Activated T-cell treated with anti-CD3 and anti-CD28 coated beads for 1 hour (primary cell): ENCODE results near the gene GLYR1.

Experiments used
- DNase-seq: peaks from one replicate; pipeline ENCODE4 v3.0.0-alpha.2; 2020; ENCODE audit warnings: low read depth

Gene GLYR1

GRCh38 chr16:4847774-4848587 is 893 bp upstream of the GLYR1 start:
- DNase-seq, result peak; percentile 17

DNA sequence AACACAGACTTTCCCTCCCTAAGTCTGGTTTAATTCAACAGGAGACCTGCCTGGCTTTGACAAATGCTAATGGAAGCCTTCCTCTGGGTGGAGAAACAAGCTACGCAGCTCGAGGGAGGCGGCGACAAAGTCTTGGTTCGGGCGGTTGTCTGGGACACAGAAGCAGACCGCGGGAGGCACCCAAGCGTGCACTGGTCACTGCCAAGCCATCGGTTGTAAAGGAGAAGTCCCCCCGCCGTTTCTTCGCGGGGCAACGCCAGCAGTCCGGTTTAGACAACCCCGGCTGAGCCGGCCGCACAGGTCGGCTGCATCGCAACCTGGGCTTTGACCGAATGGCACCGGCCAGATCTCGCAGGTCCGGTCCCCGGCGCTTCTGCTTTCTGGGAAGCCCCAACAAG is 586 bp downstream of the GLYR1 start:
- no peak for DNase-seq

- no peak for DNase-seq
Measured at GRCh38 chr16:4840984-4841383, 6.1 kb downstream of the GLYR1 start.

- DNase-seq, result no peak
Measured at GRCh38 chr16:4839942-4840341, 7.1 kb downstream of the GLYR1 start.

DNA sequence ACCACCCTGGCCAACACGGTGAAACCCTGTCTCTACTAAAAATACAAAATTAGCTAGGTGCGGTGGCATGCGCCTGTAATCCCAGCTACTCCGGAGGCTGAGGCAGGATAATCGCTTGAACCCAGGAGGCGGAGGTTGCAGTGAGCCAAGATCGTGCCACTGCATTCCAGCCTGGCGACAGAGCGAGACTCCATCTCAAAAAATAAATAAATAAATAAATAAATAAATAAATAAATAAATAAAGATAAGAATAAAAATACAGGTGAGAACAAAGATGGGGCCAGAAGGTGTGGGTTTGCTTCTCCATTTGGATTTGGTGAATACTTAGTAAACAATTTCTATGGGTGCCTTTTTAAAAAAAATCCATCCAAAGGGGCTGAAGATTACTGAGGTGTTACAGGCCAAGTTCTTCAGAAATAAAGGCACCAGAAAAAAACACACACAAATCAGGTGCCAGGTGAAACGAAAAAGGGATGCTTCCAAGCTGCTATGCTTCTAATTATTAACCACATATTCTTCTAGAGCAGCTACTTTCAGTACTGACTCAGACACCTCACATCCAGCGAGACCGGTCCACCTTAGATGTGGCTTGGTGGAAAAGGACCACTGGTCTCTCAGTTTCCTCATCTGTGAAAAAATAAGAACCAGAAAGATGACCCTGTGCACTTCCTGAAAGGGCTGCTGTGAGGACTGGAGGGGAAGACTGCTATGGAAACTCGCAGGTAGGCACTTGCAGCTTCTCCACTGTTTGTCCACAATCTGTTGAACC is 9.2 kb downstream of the GLYR1 start:
- DNase-seq, result no peak

DNA sequence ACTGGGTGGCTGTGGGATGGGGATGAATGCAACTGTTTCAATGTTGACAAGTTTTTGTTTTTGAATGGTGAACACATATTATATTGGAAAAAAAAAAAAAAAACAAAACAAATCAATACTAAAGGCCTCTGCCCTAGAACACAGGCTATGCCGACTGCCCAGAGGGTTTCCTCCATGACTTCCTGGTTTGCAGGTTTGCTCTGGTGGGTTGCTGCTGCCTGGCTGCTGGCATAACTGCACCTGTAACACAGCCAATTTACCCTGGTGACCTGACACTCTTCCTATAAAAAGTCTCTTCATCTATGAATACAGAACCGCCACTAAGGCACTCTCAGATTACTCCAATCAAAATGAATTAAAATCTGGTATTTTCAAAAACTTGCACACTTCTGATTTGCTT is 10.4 kb downstream of the GLYR1 start:
- no peak for DNase-seq

DNA sequence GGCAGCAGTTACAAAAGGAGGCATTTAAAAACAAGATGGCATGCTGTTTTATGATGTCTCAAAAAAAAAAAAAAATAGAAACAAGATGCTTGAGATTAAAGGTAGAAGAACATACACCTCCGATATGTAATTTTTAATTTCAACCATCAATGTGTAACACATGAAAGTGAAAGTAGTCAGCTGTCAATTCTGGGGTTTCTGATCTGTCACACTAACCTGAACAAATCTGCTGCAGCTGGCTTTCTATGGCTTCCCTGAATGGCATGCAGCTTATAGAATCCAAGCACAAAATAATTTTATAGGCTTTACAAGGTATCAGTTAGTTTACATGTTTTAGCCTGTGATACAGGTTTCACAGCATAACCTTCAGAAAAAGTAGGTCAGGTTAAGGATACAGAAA is 13.5 kb downstream of the GLYR1 start:
- no peak for DNase-seq

DNA sequence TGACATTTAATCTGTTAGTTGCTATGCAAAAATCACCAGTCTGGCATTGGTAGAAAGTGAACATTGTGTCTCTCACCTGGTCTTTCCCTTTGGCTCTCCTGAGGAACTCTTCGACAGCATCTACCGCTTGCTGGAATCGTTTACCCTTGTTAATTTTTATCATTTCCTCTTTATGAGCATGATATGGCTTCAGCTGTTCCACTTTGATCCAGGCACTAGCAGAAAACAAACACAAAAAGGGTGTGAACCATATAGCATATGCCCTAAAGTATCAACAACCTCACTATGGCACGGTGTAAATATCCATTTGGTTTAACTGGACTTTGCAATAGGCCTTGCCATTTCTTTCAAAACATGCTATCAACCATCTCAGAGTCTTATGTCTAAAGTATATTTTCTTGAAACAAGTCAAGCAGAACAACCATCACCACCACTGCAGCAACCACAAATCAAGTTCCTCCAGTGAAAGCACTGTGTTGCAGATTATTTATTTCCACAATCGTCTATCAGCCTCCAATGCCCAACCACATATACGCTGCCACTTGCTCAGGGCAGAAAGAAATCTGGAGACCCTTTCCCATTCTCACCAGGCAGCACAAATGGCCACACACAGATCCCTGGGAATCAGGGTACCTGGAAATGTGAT is 14.3 kb downstream of the GLYR1 start:
- DNase-seq, result no peak

DNA sequence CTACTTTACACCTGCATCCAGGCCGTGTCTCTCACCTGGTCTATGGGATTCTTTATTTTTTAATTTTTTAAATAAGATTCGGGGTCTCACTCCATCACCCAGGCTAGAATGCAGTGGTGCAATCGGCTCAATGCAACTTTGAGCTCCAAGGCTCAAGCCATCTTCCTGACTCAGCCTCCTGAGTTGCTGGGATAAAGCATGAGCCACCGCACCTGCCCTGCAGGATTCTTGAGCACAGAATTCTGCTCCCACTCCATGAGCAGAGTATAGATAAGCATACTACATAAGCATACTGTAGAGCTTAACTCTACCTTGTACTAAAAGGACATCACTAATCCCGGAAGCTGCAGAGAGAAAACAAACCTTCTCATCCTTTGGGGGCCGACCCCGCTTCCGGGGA is 15.5 kb downstream of the GLYR1 start:
- DNase-seq, result no peak

DNA sequence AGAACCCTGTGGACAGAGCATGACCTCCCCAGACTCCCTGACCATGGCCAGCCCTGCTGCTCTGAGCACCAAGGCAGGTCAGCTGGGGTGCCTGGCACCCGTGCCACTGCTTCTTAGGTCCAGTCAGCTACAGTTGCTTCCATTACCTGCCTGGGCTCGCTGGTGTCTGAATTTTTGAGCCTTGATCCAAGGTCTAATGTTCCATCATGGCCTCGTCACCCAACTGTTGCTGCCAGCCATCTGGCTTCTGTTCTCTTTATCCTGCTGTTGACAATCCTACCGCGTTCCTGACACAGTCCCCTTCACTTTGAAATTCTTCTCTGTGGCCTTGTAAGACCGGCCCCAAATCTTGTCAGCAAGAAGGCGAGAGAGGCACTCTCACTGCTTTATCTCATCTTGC is 16.7 kb downstream of the GLYR1 start:
- DNase-seq, result no peak

- DNase-seq, result no peak
Measured at GRCh38 chr16:4828567-4829321, 18.3 kb downstream of the GLYR1 start.

- DNase-seq, result no peak
Measured at GRCh38 chr16:4826980-4827379, 20.1 kb downstream of the GLYR1 start.

- DNase-seq, result no peak
Measured at GRCh38 chr16:4826526-4826925, 20.6 kb downstream of the GLYR1 start.

- no peak for DNase-seq
Measured at GRCh38 chr16:4825196-4825595, 21.9 kb downstream of the GLYR1 start.

GRCh38 chr16:4820652-4821051 is 26.4 kb downstream of the GLYR1 start:
- no peak for DNase-seq

- no peak for DNase-seq
Measured at GRCh38 chr16:4814542-4815173, 32.4 kb downstream of the GLYR1 start.

DNA sequence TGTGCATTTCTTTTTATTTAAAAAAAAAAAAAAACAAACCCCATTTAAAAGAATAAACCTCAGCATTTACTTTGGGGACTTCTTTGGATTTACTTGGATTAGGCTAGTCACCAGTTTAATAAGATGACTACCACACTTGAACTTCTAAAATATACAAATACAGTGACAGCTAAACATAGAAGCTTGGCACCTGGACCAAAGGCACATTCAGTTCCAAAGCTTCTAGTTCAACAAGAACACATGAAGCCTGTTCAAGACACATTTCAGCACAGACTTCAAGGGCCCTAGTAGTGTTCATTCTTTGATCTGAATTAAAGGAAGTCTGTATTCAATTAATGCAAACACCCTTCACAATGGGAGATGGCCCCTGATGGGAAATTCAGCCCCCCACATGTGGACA is 33.0 kb downstream of the GLYR1 start:
- DNase-seq, result no peak

DNA sequence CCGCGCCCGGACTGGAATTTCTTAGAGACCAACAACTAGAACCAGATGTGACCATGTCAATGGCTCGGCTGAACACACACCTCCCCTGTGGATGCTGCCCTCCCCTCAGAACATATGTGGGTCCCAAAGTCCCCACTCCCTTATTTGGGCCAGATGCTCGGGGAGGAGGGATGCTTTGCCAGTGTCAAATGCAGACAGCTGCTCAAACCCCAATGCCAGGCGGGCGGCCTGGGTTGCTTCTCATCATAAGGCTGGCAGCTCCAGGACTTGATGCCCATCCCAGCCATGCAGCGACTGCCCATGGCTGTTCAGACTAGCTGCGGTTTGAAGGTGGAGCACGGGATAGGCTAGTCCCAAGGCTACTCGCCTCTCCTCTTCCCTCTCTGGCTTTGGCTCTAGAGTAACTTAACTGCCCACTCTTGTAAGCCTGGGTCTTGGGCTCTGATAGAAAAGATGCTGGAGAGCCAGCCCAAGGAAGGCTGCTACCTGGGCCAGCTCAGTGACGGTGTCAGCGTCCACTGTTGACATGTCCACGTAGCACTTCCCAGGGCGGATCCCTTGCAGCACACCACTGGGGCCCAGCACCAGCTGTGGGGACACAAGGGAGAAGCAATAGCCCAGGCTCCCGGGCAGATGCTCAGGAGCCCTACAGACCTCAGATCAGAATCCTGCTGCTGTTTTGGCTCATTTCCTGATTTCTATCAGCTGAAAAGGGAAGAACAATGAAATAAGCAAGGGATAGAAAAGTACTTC is 33.7 kb downstream of the GLYR1 start:
- DNase-seq, result no peak

DNA sequence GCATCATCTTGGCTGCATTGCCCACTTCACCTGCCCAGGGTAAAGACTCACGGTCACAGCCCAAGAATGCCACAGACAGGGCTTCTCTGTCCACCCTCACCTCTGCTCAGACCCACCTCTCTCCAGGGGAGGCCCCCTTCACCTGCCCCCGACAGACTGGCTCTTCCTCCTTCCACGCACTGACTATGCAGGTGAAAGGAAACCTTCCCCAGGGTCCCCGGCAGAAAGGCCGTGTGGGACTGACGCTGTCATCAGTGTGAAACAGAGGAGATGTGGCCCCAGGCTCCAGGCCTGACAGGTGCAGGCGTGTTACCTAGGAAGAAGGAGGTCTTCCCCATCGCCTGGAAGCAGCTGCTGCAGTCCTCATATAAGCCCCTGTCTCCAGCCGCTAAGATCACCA is 35.3 kb downstream of the GLYR1 start:
- DNase-seq, result no peak

DNA sequence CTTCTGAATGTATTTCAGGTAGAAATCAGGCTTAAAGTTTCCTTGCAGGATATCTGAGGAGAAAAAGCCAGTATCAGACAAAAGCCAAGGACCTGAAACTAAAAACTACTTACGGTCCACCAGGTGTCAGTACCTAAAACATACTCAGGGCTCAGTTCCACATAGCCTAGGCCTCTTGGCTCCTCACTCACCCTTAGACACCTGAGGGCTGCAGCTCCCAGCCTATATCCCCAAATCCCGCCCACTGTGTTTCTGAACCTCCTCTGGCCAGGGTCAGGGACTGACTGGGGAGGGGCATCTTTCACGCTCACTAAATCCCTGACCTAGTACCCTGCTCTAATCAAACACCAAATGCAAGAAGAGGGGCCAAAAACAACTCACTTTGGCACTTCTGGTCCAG is 35.8 kb downstream of the GLYR1 start:
- DNase-seq, result no peak

DNA sequence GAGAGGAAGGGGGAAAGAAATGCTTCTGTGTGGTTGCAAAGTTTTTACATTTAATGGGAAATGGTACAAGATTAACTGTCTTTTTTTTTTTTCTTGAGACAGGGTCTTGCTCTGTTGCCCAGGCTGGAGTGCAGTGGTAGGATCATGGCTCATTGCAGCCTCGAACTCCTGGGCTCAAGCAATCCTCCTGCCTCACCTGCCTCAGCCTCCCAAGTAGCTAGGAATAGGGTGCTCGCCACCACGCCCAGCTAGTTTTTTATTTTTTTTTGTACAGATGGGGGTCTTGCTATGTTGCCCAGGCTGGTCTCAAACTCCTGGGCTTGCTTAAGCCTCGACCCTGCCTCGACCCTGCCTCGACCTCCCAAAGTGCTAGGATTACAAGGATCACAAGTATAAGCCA is 40.8 kb downstream of the GLYR1 start:
- DNase-seq, result no peak
